GM12875 (cell line): Measurements from ENCODE around the gene ALDH3B1.

ENCODE experiments used
- H3K4me3 ChIP-seq: one replicate; pipeline ENCODE4 v1.5.1; 2011; ENCODE audit warnings: low read depth, low read length, control low read depth
- TF ChIP-seq, protein P1 (sequence below): IDR thresholded peaks from 2 replicates; pipeline ENCODE4 v1.5.1; 2011; ENCODE audit warnings: low read depth, mild to moderate bottlenecking, control low read depth, inconsistent platforms, low read length, moderate library complexity, borderline replicate concordance; ENCODE audit not compliant: insufficient read depth

Gene ALDH3B1

GRCh38 chr11:68071281-68072048 lies 61.3 kb downstream of the ALDH3B1 start:
- TF ChIP-seq, protein P1, sequence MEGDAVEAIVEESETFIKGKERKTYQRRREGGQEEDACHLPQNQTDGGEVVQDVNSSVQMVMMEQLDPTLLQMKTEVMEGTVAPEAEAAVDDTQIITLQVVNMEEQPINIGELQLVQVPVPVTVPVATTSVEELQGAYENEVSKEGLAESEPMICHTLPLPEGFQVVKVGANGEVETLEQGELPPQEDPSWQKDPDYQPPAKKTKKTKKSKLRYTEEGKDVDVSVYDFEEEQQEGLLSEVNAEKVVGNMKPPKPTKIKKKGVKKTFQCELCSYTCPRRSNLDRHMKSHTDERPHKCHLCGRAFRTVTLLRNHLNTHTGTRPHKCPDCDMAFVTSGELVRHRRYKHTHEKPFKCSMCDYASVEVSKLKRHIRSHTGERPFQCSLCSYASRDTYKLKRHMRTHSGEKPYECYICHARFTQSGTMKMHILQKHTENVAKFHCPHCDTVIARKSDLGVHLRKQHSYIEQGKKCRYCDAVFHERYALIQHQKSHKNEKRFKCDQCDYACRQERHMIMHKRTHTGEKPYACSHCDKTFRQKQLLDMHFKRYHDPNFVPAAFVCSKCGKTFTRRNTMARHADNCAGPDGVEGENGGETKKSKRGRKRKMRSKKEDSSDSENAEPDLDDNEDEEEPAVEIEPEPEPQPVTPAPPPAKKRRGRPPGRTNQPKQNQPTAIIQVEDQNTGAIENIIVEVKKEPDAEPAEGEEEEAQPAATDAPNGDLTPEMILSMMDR: no peak
- H3K4me3 ChIP-seq: no peak overlapping the region

GRCh38 chr11:68074584-68075352 lies 64.6 kb downstream of the ALDH3B1 start:
- H3K4me3 ChIP-seq: no peak overlapping the region
- TF ChIP-seq, protein P1: no peak

DNA sequence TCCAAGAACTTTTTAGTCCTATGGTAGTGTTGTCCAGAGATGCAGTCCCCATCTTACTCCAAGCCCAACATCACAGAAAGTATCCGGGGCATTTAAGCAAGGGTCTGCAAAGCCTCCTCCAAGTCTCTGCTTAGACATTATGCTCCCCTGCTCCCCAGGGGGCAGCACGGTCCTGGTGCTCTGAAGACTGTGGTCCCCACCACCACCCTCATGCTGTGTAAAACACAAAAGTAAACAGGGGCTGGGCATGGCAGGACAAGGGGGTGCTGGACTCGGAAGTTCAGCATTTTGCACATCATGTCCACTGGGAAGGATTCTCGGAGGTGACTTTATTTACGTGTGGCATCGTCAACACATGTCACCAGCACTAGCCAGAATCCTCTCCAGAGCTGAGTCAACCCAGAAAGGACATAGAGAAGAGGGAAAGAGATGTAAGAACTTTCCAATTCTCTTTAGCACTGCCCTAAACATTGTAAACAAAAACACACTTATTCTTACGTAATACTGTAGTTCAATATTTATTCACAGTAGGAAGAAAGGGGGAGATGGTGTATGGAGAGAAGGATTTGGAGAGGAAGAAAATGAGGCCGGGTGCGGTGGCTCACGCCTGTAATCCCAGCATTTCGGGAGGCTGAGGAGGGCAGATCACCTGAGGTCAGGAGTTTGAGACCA lies 66.4 kb downstream of the ALDH3B1 start:
- TF ChIP-seq, protein P1: peak; percentile 27; the same call in 1 of the 2 replicates
- no peak overlapping the region for H3K4me3 ChIP-seq

GRCh38 chr11:68077617-68078582 lies 67.8 kb downstream of the ALDH3B1 start:
- no peak overlapping the region for H3K4me3 ChIP-seq
- TF ChIP-seq, protein P1: no peak
